GM18498 (cell line): Measurements from ENCODE around the gene PSG2.
"Not testable (repeated sequence)": the region's sequence is repeated elsewhere in the genome, so short reads cannot be mapped to it uniquely, and the experiment has no call there.

Experiments
- ATAC-seq: cut with Tn5 transposase; IDR thresholded peaks from one replicate; pipeline ENCODE4 v1.9.1; 2021; ENCODE audit warnings: mild to moderate bottlenecking, moderate library complexity; ENCODE audit not compliant: unreplicated experiment

Gene PSG2

GRCh38 chr19:43082601-43083000 lies at the start of gene PSG2:
TSS of gene PSG2 (minus strand) at chr19:43082701. CDS start at chr19:43082569, 132 bp downstream.
- not testable (repeated sequence) for ATAC-seq

GRCh38 chr19:43131281-43131842 lies 48.9 kb upstream of the PSG2 start:
- ATAC-seq = not testable (repeated sequence)

- ATAC-seq = not testable (repeated sequence)
These were observed 46.7 kb upstream of the PSG2 start for GRCh38 chr19:43129197-43129596.

- not testable (repeated sequence) for ATAC-seq
These were observed 44.8 kb upstream of the PSG2 start for GRCh38 chr19:43127336-43127735.

GRCh38 chr19:43126720-43127119 lies 44.2 kb upstream of the PSG2 start:
- ATAC-seq = no peak

- ATAC-seq = no peak
These were observed 41.9 kb upstream of the PSG2 start for GRCh38 chr19:43124360-43124759.

- not testable (repeated sequence) for ATAC-seq
These were observed 38.0 kb upstream of the PSG2 start for GRCh38 chr19:43120433-43121026.

GRCh38 chr19:43119526-43119925 lies 37.0 kb upstream of the PSG2 start:
- ATAC-seq = not testable (repeated sequence)

GRCh38 chr19:43116421-43116820 lies 33.9 kb upstream of the PSG2 start:
- ATAC-seq = not testable (repeated sequence)

- not testable (repeated sequence) for ATAC-seq
These were observed 33.0 kb upstream of the PSG2 start for GRCh38 chr19:43115548-43115947.

- not testable (repeated sequence) for ATAC-seq
These were observed 32.6 kb upstream of the PSG2 start for GRCh38 chr19:43115064-43115463.

- ATAC-seq = not testable (repeated sequence)
These were observed 32.1 kb upstream of the PSG2 start for GRCh38 chr19:43114626-43115025.

GRCh38 chr19:43107401-43107800 lies 24.9 kb upstream of the PSG2 start:
- ATAC-seq = not testable (repeated sequence)

GRCh38 chr19:43105496-43105895 lies 23.0 kb upstream of the PSG2 start:
- ATAC-seq = no peak

- not testable (repeated sequence) for ATAC-seq
These were observed 21.8 kb upstream of the PSG2 start for GRCh38 chr19:43104215-43104850.

- no peak for ATAC-seq
These were observed 19.4 kb upstream of the PSG2 start for GRCh38 chr19:43101950-43102349.

GRCh38 chr19:43098416-43098815 lies 15.9 kb upstream of the PSG2 start:
- not testable (repeated sequence) for ATAC-seq

- not testable (repeated sequence) for ATAC-seq
These were observed 5.3 kb upstream of the PSG2 start for GRCh38 chr19:43087702-43088340.

- ATAC-seq = not testable (repeated sequence)
These were observed 3.5 kb upstream of the PSG2 start for GRCh38 chr19:43085796-43086530.

GRCh38 chr19:43084196-43084832 lies 1.8 kb upstream of the PSG2 start:
- not testable (repeated sequence) for ATAC-seq
